ENCODE measurements around the gene POMT1.
"Not testable (repeated sequence)": the region's sequence is repeated elsewhere in the genome, so short reads cannot be mapped to it uniquely, and the experiment has no call there.

POMT1 gene

DNA sequence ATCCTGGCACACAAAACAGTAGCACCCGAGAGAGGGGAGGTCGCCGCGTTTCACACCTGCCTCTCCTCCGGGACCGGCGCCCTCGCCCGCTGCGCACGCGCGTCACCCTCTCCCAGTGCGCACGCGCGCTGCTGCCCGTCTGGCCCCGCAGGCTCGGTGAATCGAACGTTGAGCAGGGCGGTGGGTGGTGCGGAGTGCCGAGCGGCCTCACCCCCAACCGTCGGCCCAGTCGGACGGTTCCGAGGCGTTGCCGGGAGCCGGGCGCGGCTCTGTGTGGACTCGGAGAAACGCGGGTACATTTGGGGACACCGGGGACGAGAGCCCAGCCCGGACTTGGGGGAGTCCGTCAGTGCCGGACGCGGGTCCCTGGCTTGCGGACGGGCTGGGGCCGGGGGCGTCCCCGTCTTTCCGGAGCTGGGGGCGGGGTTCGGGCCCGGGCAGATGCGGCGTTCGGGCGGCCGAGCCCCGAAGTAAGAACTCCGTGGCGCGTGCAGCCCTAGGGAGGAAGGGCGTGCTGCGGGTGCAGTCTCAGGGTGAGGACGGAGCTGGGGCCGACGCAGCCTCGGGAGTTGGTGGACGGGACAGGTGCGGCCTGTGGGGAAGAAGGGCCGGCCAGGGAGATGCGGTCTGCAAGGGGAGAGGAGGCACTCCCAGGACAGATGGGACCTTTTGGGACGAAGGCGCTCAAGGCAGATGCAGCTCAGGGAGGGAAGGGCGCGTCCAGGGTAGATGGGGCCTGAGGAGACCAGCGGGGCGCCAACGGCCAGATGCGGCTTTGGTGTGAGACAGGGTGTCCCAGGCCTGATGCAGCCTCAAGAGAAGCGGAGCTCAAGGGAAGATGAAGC lies at the start of gene POMT1:
Gene POMT1, plus strand, starts transcription at position 138 of the 845 bp plus-strand sequence. CDS start 1,301 bp downstream, outside the sequence.
- DNase-seq (ENCODE audit: low read depth): peak; percentile 62

DNA sequence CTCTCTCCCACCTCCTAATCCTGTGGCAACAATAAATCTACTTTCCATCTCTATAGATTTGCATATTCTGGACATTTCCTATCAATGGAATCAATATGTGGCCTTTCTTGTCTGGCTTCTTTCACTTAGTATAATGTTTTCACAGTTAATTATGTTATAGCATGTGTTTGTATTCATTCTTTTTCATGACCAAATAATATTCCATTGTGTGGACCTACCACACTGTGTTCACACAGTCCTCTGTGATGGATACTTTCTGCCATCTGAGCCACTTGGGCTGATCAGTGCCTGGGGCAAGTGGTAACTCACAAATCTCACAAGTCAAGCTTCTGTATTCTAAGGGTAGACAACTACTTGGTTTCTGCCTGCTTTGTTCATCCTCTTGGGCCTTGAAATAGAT lies 48.7 kb upstream of the POMT1 start:
- no peak for DNase-seq (ENCODE audit: low read depth)

- DNase-seq (ENCODE audit: low read depth): not testable (repeated sequence)
Observed at GRCh38 chr9:131455655-131456054, 47.1 kb upstream of the POMT1 start.

GRCh38 chr9:131457746-131458145 lies 45.0 kb upstream of the POMT1 start:
- DNase-seq (ENCODE audit: low read depth): no peak

- no peak for DNase-seq (ENCODE audit: low read depth)
Observed at GRCh38 chr9:131459056-131459455, 43.7 kb upstream of the POMT1 start.

DNA sequence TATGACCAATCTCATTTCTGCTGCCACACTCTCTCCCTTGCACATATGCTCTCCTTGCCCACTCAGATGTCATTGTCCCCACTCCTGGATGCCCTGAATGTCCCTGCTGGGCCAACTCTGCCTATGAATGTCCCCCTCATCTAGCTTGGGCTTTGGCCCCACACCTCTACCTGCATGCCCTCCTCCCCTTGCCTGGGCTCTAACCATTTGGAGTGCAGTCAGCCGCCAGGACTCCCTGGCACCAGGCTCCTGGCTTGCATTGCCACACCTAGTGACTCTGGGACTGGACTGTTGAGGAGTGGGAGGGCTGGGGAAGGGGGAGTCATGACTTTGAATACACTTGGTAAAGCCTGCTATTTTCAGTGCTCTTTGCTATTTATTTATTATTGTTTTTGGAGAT lies 41.6 kb upstream of the POMT1 start:
- DNase-seq (ENCODE audit: low read depth): no peak

- DNase-seq (ENCODE audit: low read depth): no peak
Observed at GRCh38 chr9:131464354-131465000, 38.2 kb upstream of the POMT1 start.

GRCh38 chr9:131465401-131465800 lies 37.3 kb upstream of the POMT1 start:
- no peak for DNase-seq (ENCODE audit: low read depth)

DNA sequence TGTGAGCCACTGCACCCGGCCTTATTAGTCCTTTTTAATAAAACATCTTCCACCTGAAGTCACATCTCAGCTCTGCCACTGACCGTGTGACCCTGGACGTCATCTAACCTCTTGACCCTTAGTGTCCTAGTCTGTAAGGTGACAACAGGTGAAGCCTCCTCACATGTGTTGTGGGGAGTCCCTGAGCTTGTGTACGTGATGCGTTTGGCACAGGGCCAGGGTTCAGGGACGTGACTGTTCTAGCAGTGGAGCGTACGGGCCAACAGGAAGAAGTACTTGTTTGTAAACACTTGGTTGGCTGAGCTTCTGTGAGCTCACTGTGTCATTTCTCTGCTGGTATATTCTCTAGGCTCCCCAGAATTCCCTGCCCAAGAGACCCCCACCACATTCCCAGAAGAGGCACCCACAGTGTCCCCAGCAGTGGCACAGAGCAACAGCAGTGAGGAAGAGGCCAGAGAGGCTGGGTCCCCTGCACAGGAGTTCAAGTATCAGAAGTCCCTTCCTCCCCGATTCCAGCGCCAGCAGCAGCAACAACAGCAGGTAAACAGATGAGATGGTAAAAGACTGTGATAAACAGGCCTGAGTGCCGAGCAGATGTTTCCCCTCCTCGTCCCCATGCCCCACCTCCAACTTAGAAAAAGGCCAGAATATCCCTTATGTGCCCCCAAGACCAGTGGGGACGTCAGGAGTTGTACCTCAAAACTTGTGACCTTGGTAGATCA lies 35.3 kb upstream of the POMT1 start:
- no peak for DNase-seq (ENCODE audit: low read depth)

GRCh38 chr9:131468031-131468430 lies 34.7 kb upstream of the POMT1 start:
- no peak for DNase-seq (ENCODE audit: low read depth)

DNA sequence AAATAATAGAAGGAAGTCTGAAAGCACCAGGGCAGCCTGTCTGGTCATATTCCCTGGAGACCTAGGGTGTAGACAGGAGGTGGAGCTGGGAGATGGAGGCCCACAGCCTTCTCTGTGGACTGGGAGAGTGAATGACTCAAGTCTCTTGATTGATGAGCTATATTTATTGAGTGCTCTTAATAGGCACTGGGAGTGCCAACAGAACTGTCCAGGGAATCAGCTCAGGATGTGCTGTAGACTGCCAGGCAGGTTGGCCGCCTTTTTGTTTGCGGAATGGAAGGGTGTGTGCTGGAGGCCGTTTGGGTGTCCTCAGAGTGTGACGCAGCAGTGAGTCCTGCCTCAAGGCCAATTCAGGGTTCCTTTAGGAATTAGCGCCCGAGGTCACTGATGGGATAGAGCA lies 33.4 kb upstream of the POMT1 start:
- DNase-seq (ENCODE audit: low read depth): no peak

DNA sequence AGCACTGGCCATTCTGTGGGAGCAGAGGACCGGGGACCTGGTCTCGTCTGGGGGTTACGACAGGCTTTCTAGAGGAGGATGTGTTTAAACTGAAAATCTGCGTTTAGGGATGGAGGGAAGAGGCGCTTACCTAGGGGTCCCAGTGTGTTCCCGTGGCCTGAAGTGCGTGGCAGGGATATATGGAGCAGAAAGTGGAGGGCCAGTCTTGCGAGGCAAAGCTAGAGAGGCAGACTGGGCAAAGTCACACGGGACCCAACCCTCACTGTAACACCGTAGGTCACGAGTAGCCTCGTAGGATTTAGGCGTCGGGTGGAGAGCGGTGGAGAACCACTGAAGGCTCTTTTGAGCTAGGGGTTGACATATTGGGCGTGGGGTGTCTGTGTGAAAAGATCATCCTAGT lies 32.8 kb upstream of the POMT1 start:
- DNase-seq (ENCODE audit: low read depth): no peak

DNA sequence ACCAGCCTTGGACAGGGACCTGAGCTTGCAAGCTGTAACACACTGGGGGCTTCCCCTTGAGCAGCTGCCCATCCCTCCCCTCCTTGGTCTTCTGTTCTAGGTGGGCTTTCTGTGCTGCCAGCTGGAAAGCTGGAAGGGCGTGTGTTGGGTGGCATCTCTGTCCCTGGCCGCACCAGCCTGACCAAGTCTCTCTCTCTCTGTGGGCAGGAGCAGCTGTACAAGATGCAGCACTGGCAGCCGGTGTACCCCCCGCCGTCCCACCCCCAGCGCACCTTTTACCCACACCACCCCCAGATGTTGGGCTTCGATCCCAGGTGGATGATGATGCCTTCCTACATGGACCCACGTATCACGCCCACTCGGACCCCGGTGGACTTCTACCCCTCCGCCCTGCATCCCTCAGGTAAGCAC lies 32.1 kb upstream of the POMT1 start:
- no peak for DNase-seq (ENCODE audit: low read depth)

GRCh38 chr9:131472085-131472484 lies 30.6 kb upstream of the POMT1 start:
- not testable (repeated sequence) for DNase-seq (ENCODE audit: low read depth)

DNA sequence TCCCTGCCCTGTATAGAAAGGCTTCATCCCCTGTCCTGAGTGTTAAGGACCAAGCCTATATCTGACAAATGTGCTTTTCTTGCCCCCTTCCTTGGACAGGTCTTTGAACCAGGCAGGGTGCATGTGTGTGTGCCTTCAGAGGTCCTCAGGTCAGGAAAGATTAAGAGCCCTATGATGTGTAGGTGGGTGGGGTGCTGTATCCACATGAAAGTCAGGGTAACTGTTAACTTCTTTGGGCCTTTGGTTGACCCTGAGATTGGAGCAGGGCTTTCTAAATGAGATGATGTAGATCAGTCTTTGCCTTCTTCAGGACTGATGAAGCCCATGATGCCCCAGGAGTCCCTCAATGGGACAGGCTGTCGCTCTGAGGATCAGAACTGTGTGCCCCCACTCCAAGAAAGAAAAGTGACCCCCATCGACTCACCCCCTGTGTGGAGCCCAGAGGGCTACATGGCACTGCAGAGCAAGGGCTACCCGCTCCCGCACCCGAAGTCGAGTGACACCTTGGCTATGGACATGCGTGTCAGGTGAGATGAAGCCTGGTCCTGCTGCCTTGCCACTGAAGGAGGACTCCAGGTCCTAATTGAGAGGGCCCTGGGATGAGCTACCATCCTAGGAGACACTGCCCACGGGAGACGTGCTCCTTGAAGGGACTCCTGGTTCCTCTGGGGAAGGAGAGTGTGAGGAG lies 29.4 kb upstream of the POMT1 start:
- no peak for DNase-seq (ENCODE audit: low read depth)

DNA sequence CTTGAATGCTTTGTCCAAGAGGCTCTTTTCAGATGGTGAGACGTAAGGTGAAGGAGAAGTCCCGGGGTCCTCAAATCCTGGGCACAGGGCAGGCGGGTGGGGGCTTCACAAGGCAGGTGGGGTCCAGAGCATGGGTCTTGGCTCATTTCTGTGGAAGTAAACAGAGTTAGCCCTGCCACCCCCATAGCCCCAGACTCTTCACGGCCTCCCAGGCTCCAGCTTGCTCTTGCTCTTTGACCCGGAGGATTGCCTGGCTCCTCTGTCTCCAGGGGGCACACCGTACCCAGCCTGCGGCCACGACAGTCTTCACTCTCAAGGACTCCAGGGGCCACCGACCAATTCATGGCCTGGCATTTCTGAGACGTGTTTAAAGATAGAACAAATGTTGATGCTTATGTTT lies 28.8 kb upstream of the POMT1 start:
- DNase-seq (ENCODE audit: low read depth): no peak

DNA sequence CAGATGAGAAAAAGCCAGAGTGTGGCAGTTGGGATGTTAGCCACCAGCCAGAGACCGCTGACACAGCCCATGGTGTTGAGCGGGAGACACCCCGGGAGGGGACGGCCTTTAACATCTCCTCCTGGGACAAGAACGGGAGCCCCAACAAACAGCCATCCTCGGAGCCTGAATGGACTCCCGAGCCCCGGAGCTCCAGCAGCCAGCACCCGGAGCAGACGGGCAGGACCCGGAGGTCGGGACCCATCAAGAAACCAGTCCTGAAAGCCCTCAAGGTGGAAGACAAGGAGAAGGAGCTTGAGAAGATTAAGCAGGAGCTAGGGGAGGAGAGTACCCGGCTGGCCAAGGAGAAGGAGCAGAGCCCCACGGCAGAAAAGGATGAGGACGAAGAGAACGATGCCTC lies 28.0 kb upstream of the POMT1 start:
- DNase-seq (ENCODE audit: low read depth): no peak

- no peak for DNase-seq (ENCODE audit: low read depth)
Observed at GRCh38 chr9:131475111-131475955, 27.4 kb upstream of the POMT1 start.

DNA sequence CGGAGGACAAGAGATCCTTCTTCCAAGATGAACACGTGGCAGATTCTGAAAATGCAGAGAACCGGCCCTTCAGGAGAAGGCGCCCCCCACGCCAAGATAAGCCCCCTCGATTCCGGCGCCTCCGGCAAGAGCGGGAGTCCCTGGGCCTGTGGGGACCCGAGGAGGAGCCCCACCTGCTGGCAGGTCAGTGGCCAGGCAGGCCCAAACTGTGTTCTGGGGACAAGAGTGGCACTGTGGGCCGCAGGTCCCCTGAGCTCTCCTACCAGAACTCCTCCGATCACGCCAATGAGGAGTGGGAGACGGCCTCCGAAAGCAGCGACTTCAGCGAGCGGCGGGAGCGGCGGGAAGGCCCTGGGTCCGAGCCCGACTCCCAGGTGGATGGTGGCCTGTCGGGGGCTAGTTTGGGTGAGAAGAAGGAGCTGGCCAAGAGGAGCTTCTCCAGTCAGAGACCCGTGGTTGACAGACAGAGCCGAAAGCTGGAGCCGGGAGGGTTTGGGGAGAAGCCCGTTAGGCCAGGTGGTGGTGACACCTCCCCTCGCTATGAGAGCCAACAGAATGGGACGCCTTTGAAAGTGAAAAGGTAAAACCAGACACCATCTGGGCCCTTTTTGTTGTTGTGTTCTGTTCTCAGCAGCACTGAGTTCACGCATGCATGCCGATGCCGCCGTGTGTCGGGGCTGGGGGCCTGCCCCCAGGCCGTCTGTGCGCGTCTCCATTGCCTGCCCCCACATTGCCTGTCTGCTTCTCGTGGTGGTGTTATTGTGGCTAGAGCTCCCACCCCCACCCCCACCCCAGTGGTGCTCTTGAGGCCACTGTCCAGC lies 26.6 kb upstream of the POMT1 start:
- DNase-seq (ENCODE audit: low read depth): no peak

DNA sequence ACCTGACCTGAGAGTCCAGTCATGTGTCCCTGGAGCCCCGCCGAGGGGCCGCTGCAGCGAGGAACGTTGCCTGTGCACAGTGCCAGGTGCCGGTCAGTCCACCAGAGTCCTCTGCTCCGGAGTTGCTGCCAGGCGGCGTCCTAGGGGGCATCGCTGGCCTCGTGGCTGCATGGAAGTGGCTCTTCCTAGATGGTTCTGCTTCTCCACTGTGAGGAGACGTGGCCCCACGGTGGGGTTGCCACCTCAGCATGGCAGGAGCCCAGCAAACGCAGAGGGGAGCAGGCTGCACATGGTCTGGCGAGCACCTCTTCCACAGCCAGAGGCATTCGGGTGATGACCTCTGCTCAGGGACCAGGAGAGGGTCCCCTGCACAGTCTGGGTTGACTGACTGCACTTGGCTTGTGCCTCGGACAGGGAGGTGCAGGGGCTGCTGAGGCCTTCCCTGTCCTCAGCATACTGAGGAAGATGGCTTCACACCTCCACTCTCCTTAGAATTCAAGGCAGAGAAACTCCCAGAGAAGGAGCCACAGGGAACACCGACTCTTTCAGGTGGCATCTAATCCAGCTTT lies 25.9 kb upstream of the POMT1 start:
- no peak for DNase-seq (ENCODE audit: low read depth)
